ENCODE data around the gene LDLRAD4. TPM values are rescaled to one million over a fixed set of nuclear protein-coding genes. Genes with fewer than 3 reads are reported as not detected.

Gene LDLRAD4
- polyA plus RNA-seq, 1 of the 3 experiments (the other 2 are of a cell fraction) = 0.16 TPM

DNA sequence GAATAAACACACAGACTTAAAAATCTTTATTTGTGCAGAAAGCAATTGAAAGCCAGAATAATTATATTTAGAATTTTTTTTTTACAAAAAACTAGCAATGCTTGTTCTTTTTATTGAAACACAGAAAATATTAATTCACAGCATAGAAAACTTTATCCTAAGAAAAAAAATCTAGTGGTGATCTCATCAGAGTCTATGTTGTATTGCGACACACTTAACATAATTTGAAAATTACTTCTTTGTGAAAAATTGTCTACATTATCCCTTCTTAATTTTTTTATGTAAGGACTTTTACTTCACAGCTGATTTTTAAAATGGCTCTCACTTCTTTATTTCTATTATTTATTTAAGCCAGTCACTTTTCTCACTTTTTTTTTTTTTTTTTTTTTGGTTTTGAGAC is 103.4 kb downstream of the LDLRAD4 start:
- Histone ChIP-seq H3K27ac (ENCODE audit: low read depth in 2 of 2, low read length in 1 of 2) (no peak overlapping the region), H3K36me3 (replicated peaks in 1 of 2; ENCODE audit: control insufficient read depth in 1 of 2, insufficient read depth in 2 of 2, low read length in 1 of 2) (no peaks in the 10 kb centered on the region), H3K4me3 (ENCODE audit: low read depth in 2 of 2, low read length in 1 of 2) (no peak overlapping the region), H3K9ac (no peak overlapping the region), H3K79me2 (ENCODE audit: insufficient read depth) (no peaks in the 10 kb centered on the region), H2AFZ (ENCODE audit: low read depth) (no peak overlapping the region), H3F3A (replicated peaks; ENCODE audit: insufficient read depth) (no peaks in the 10 kb centered on the region), H3K27me3 (ENCODE audit: insufficient read depth) (no peaks in the 10 kb centered on the region), H3K9me3 (no peaks in the 10 kb centered on the region), H3K4me1 (ENCODE audit: control insufficient read depth in 1 of 2, insufficient read depth in 2 of 2, low read depth in 1 of 2, low read length in 1 of 2) (peaks cover 0 to 8% of the 10 kb centered on the region in 2 experiments; a peak in 1 of 4 replicates), H3K4me2 (no peak overlapping the region), H4K20me1 (ENCODE audit: insufficient read depth) (no peaks in the 10 kb centered on the region), H3K9me2 (no peaks in the 10 kb centered on the region)
- no peak for TF ChIP-seq MEF2A (IDR thresholded peaks at IDR 0.05; ENCODE audit: borderline replicate concordance, low read depth)
- WGBS (ENCODE audit: low lambda C conversion rate) = 85% methylated on average over 1 of the region's 1 CpG
- ChIA-PET POLR2A (no interaction called here), CTCF (no interaction called here)
- DNase-seq = no peak

DNA sequence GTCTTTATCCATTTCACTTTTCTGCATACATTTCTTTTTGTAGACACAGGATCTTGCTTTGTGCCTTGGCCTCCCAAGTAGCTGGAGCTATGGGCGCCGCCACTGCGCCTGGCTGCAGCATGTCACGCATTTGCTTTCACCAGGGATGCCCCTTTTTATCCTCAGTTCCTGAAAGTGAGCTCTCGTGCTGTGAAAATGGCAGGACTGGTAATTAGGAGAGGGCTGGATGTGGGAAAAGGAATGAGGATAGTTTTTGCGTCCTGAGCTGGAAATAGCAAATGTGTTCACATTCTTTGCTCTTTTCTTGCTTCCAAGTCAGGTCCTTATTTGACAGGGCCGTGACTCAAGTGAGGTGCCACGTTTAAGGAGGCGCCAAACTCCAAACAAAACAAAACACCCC is 104.6 kb downstream of the LDLRAD4 start:
- peaks cover 0 to 8% of the 10 kb centered on the region in 2 experiments; a peak in 1 of 4 replicates for H3K4me1 ChIP-seq (ENCODE audit: control insufficient read depth in 1 of 2, insufficient read depth in 2 of 2, low read depth in 1 of 2, low read length in 1 of 2)
- H3K36me3 ChIP-seq (replicated peaks in 1 of 2; ENCODE audit: control insufficient read depth in 1 of 2, insufficient read depth in 2 of 2, low read length in 1 of 2) = no peaks in the 10 kb centered on the region
- CTCF ChIA-PET = no interaction called here
- no peak overlapping the region for H3K9ac ChIP-seq
- H3K27ac ChIP-seq (ENCODE audit: low read depth in 2 of 2, low read length in 1 of 2) = no peak overlapping the region
- no peak for DNase-seq
- H2AFZ ChIP-seq (ENCODE audit: low read depth) = no peak overlapping the region
- no peaks in the 10 kb centered on the region for H3K27me3 ChIP-seq (ENCODE audit: insufficient read depth)
- TF ChIP-seq, protein P1, sequence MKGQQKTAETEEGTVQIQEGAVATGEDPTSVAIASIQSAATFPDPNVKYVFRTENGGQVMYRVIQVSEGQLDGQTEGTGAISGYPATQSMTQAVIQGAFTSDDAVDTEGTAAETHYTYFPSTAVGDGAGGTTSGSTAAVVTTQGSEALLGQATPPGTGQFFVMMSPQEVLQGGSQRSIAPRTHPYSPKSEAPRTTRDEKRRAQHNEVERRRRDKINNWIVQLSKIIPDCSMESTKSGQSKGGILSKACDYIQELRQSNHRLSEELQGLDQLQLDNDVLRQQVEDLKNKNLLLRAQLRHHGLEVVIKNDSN (IDR thresholded peaks at IDR 0.05; ENCODE audit: borderline replicate concordance, low read depth) = no peak
- TF ChIP-seq, protein P2, sequence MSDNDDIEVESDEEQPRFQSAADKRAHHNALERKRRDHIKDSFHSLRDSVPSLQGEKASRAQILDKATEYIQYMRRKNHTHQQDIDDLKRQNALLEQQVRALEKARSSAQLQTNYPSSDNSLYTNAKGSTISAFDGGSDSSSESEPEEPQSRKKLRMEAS (IDR thresholded peaks at IDR 0.05; ENCODE audit: low read depth) = no peak
- TF ChIP-seq POLR2AphosphoS5 (IDR thresholded peaks at IDR 0.05; ENCODE audit: low read depth, low read length) = no peak
- 81% methylated on average over 9 of the region's 9 CpGs for WGBS (ENCODE audit: low lambda C conversion rate)
- no peaks in the 10 kb centered on the region for H3F3A ChIP-seq (replicated peaks; ENCODE audit: insufficient read depth)
- no peaks in the 10 kb centered on the region for H3K9me3 ChIP-seq
- H4K20me1 ChIP-seq (ENCODE audit: insufficient read depth) = no peaks in the 10 kb centered on the region
- POLR2A ChIA-PET = no interaction called here
- H3K4me2 ChIP-seq = no peak overlapping the region
- no peaks in the 10 kb centered on the region for H3K9me2 ChIP-seq
- no peaks in the 10 kb centered on the region for H3K79me2 ChIP-seq (ENCODE audit: insufficient read depth)
- no peak overlapping the region for H3K4me3 ChIP-seq (ENCODE audit: low read depth in 2 of 2, low read length in 1 of 2)

DNA sequence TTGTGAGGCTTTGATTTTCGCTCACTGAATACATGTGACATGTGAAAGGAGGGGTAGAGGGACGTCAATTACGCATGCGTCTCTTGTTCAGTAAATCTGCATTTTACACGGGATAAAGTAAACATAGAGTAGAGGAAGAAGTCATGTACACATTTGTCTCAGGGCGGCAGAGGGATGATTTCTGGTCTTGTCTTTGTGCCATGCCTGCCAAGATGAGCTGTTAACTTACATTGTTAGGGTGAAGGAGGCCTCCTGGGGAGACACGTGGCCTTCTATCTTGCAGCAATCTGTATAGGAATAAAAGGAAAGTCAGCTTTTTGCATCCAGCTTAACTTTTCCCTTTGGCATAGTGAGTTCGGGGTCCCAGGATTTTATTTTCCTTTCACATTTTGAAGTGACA is 106.3 kb downstream of the LDLRAD4 start:
- H3K36me3 ChIP-seq (replicated peaks in 1 of 2; ENCODE audit: control insufficient read depth in 1 of 2, insufficient read depth in 2 of 2, low read length in 1 of 2) = no peaks in the 10 kb centered on the region
- H3K9me2 ChIP-seq = no peaks in the 10 kb centered on the region
- no peak overlapping the region for H2AFZ ChIP-seq (ENCODE audit: low read depth)
- no peaks in the 10 kb centered on the region for H3K79me2 ChIP-seq (ENCODE audit: insufficient read depth)
- no peaks in the 10 kb centered on the region; a peak in 1 of 4 replicates for H3K4me1 ChIP-seq (ENCODE audit: control insufficient read depth in 1 of 2, insufficient read depth in 2 of 2, low read depth in 1 of 2, low read length in 1 of 2)
- no peak overlapping the region for H3K9ac ChIP-seq
- WGBS (ENCODE audit: low lambda C conversion rate) = 76% methylated on average over 8 of the region's 8 CpGs
- TF ChIP-seq, protein P3, sequence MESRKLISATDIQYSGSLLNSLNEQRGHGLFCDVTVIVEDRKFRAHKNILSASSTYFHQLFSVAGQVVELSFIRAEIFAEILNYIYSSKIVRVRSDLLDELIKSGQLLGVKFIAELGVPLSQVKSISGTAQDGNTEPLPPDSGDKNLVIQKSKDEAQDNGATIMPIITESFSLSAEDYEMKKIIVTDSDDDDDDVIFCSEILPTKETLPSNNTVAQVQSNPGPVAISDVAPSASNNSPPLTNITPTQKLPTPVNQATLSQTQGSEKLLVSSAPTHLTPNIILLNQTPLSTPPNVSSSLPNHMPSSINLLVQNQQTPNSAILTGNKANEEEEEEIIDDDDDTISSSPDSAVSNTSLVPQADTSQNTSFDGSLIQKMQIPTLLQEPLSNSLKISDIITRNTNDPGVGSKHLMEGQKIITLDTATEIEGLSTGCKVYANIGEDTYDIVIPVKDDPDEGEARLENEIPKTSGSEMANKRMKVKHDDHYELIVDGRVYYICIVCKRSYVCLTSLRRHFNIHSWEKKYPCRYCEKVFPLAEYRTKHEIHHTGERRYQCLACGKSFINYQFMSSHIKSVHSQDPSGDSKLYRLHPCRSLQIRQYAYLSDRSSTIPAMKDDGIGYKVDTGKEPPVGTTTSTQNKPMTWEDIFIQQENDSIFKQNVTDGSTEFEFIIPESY (IDR thresholded peaks at IDR 0.05; ENCODE audit: borderline replicate concordance, low read depth) = no peak
- TF ChIP-seq YY1 (IDR thresholded peaks at IDR 0.05; ENCODE audit: low read depth) (no peak), SMC3 (IDR thresholded peaks at IDR 0.05; ENCODE audit: low read depth, low read length) (no peak), FOSL2 (IDR thresholded peaks at IDR 0.05; ENCODE audit: borderline replicate concordance, low read depth) (no peak), EZH2phosphoT487 (IDR thresholded peaks at IDR 0.05; ENCODE audit: borderline replicate concordance, low read depth) (no peak), RXRA (IDR thresholded peaks at IDR 0.05; ENCODE audit: borderline replicate concordance, low read depth) (no peak), TAF1 (IDR thresholded peaks at IDR 0.05; ENCODE audit: borderline replicate concordance, low read depth, low read length) (no peak), FOXJ3 (CRISPR knock-in tag; IDR thresholded peaks at IDR 0.05) (no peak), RAD21 (IDR thresholded peaks at IDR 0.05; ENCODE audit: low read length) (no peak), ELF1 (IDR thresholded peaks at IDR 0.05) (no peak), MEF2A (IDR thresholded peaks at IDR 0.05; ENCODE audit: borderline replicate concordance, low read depth) (no peak)
- TF ChIP-seq, protein P1 (IDR thresholded peaks at IDR 0.05; ENCODE audit: borderline replicate concordance, low read depth) = no peak
- TF ChIP-seq, protein P4, sequence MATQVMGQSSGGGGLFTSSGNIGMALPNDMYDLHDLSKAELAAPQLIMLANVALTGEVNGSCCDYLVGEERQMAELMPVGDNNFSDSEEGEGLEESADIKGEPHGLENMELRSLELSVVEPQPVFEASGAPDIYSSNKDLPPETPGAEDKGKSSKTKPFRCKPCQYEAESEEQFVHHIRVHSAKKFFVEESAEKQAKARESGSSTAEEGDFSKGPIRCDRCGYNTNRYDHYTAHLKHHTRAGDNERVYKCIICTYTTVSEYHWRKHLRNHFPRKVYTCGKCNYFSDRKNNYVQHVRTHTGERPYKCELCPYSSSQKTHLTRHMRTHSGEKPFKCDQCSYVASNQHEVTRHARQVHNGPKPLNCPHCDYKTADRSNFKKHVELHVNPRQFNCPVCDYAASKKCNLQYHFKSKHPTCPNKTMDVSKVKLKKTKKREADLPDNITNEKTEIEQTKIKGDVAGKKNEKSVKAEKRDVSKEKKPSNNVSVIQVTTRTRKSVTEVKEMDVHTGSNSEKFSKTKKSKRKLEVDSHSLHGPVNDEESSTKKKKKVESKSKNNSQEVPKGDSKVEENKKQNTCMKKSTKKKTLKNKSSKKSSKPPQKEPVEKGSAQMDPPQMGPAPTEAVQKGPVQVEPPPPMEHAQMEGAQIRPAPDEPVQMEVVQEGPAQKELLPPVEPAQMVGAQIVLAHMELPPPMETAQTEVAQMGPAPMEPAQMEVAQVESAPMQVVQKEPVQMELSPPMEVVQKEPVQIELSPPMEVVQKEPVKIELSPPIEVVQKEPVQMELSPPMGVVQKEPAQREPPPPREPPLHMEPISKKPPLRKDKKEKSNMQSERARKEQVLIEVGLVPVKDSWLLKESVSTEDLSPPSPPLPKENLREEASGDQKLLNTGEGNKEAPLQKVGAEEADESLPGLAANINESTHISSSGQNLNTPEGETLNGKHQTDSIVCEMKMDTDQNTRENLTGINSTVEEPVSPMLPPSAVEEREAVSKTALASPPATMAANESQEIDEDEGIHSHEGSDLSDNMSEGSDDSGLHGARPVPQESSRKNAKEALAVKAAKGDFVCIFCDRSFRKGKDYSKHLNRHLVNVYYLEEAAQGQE (IDR thresholded peaks at IDR 0.05; ENCODE audit: low read depth, low read length) = no peak
- ChIA-PET POLR2A (no interaction called here), CTCF (no interaction called here)
- DNase-seq = no peak
- H3K27me3 ChIP-seq (ENCODE audit: insufficient read depth) = no peaks in the 10 kb centered on the region
- no peaks in the 10 kb centered on the region for H4K20me1 ChIP-seq (ENCODE audit: insufficient read depth)
- H3K9me3 ChIP-seq = no peaks in the 10 kb centered on the region
- H3K4me3 ChIP-seq (ENCODE audit: low read depth in 2 of 2, low read length in 1 of 2) = no peak overlapping the region
- H3K27ac ChIP-seq (ENCODE audit: low read depth in 2 of 2, low read length in 1 of 2) = no peak overlapping the region
- no peaks in the 10 kb centered on the region for H3F3A ChIP-seq (replicated peaks; ENCODE audit: insufficient read depth)
- no peak overlapping the region for H3K4me2 ChIP-seq

Data from SK-N-SH (cell line).